Vagina (tissue), 2 donors: ENCODE data around the gene JMJD7. TPM values are rescaled to one million over a fixed set of nuclear protein-coding genes. Genes with fewer than 3 reads are reported as not detected.

Experiments
- DNase-seq, 2 donors: peaks; one replicate each; pipeline ENCODE4 v3.0.0-alpha.2; 2017; ENCODE audit errors: extremely low spot score in 2 of 2
- H3K27ac ChIP-seq: fragments of 200-600 bp; sonication (generic); one replicate; pipeline ENCODE4 v1.5.1; 2019
- H3K27me3 ChIP-seq: fragments of 200-600 bp; sonication (generic); one replicate; pipeline ENCODE4 v1.5.1; 2019
- H3K36me3 ChIP-seq, 2 donors: fragments of 200-600 bp; sonication (generic); one replicate each; pipeline ENCODE4 v1.5.1; 2017 to 2019
- H3K4me1 ChIP-seq: fragments of 200-600 bp; sonication (generic); one replicate; pipeline ENCODE4 v1.5.1; 2019
- H3K4me3 ChIP-seq, 2 donors: fragments of 200-600 bp; sonication (generic); 1 replicate in 1 of 2; 2 replicates in 1 of 2; pipeline ENCODE4 v1.5.1; 2016 to 2019
- H3K9me3 ChIP-seq: fragments of 200-600 bp; sonication (generic); one replicate; pipeline ENCODE4 v1.5.1; 2019
- CTCF ChIP-seq, 3 experiments: fragments of 450-650 bp in 2 of 3; fragments of 200-600 bp in 1 of 3; sonication (generic) in 1 of 3; IDR thresholded peaks; one replicate each; pipeline ENCODE4 v1.5.1; 2017 to 2019; ENCODE audit warnings: antibody characterized with exemption in 3 of 3, mild to moderate bottlenecking in 2 of 3, moderate library complexity in 2 of 3
- POLR2A ChIP-seq, 2 donors: fragments of 450-650 bp; IDR thresholded peaks; one replicate each; pipeline ENCODE4 v1.6.1; 2017; ENCODE audit warnings: antibody characterized with exemption in 2 of 2, mild to moderate bottlenecking in 2 of 2, moderate library complexity in 2 of 2
- POLR2AphosphoS5 ChIP-seq, 2 donors: sonication (generic); formaldehyde crosslinking; IDR thresholded peaks; one replicate each; pipeline ENCODE4 v1.9.0; 2017; ENCODE audit warnings: antibody characterized with exemption in 2 of 2, mild to moderate bottlenecking in 2 of 2, low read depth in 1 of 2; ENCODE audit not compliant: insufficient read depth in 1 of 2
- intact Hi-C: fragments of 100-400 bp; cut with DNase I; formaldehyde crosslinking; loops from one replicate; pipeline ENCODE4 v1.15.1; 2023
- total RNA-seq: library from RNA; depleted of rRNA; stranded (reverse); fragments of >200 nt; gene quantifications from one replicate; pipeline ENCODE4 v1.2.3, GENCODE V29; 2016

JMJD7 gene
- total RNA-seq, 1 donor from 2014 or later, result 26.3 TPM

- no peak for TF ChIP-seq POLR2AphosphoS5 (IDR thresholded peaks at IDR 0.05; ENCODE audit: insufficient read depth in 1 of 2, low read depth in 1 of 2)
- TF ChIP-seq CTCF (IDR thresholded peaks at IDR 0.05), result no peak
- TF ChIP-seq POLR2A (IDR thresholded peaks at IDR 0.05), result no peak
- no peaks in the 10 kb centered on the region for H3K9me3 ChIP-seq
- intact Hi-C loops, result no loop called here
- peaks cover 61% of the 10 kb centered on the region for H3K4me1 ChIP-seq
- H3K27ac ChIP-seq, result no peak overlapping the region
- DNase-seq, result no peak
- H3K27me3 ChIP-seq, result no peaks in the 10 kb centered on the region
- H3K36me3 ChIP-seq, result no peaks in the 10 kb centered on the region
- H3K4me3 ChIP-seq, result no peak overlapping the region
Measured at GRCh38 chr15:41790169-41790568, 37.7 kb upstream of the JMJD7 start.

- intact Hi-C loops, result no loop called here
- peak overlapping the region; percentile 60 for H3K27ac ChIP-seq
- no peaks in the 10 kb centered on the region for H3K36me3 ChIP-seq
- H3K9me3 ChIP-seq, result no peaks in the 10 kb centered on the region
- no peaks in the 10 kb centered on the region for H3K27me3 ChIP-seq
- DNase-seq, result no peak
- H3K4me1 ChIP-seq, result peaks cover 69% of the 10 kb centered on the region
- H3K4me3 ChIP-seq, result no peak overlapping the region
- TF ChIP-seq POLR2AphosphoS5 (IDR thresholded peaks at IDR 0.05; ENCODE audit: insufficient read depth in 1 of 2, low read depth in 1 of 2) (peak in 1 of 2 donors; percentile 11), CTCF (IDR thresholded peaks at IDR 0.05) (no peak)
Measured at GRCh38 chr15:41790756-41791546, 36.9 kb upstream of the JMJD7 start.

- Histone ChIP-seq H3K9me3 (no peaks in the 10 kb centered on the region), H3K4me3 (no peak overlapping the region), H3K36me3 (no peaks in the 10 kb centered on the region), H3K27ac (peak overlapping the region; percentile 60), H3K27me3 (no peaks in the 10 kb centered on the region), H3K4me1 (peaks cover 75% of the 10 kb centered on the region)
- DNase-seq, result no peak
- TF ChIP-seq POLR2A (IDR thresholded peaks at IDR 0.05) (no peak), POLR2AphosphoS5 (IDR thresholded peaks at IDR 0.05; ENCODE audit: insufficient read depth in 1 of 2, low read depth in 1 of 2) (no peak), CTCF (IDR thresholded peaks at IDR 0.05) (no peak)
- intact Hi-C loops, result no loop called here
Measured at GRCh38 chr15:41791547-41791937, 36.4 kb upstream of the JMJD7 start.

GRCh38 chr15:41792000-41792637 is 35.8 kb upstream of the JMJD7 start:
- no peaks in the 10 kb centered on the region for H3K36me3 ChIP-seq
- no peaks in the 10 kb centered on the region for H3K27me3 ChIP-seq
- peak overlapping the region; percentile 60 for H3K27ac ChIP-seq
- H3K9me3 ChIP-seq, result no peaks in the 10 kb centered on the region
- no peak overlapping the region for H3K4me3 ChIP-seq
- H3K4me1 ChIP-seq, result peaks cover 81% of the 10 kb centered on the region
- intact Hi-C loops, result no loop called here
- DNase-seq, result no peak
- TF ChIP-seq CTCF (IDR thresholded peaks at IDR 0.05) (no peak), POLR2A (IDR thresholded peaks at IDR 0.05) (no peak), POLR2AphosphoS5 (IDR thresholded peaks at IDR 0.05; ENCODE audit: insufficient read depth in 1 of 2, low read depth in 1 of 2) (no peak)

GRCh38 chr15:41794081-41794480 is 33.8 kb upstream of the JMJD7 start:
- H3K4me1 ChIP-seq, result peaks cover 89% of the 10 kb centered on the region
- intact Hi-C loops, result no loop called here
- TF ChIP-seq POLR2A (IDR thresholded peaks at IDR 0.05), result no peak
- no peak for TF ChIP-seq POLR2AphosphoS5 (IDR thresholded peaks at IDR 0.05; ENCODE audit: insufficient read depth in 1 of 2, low read depth in 1 of 2)
- no peak for TF ChIP-seq CTCF (IDR thresholded peaks at IDR 0.05)
- H3K9me3 ChIP-seq, result no peaks in the 10 kb centered on the region
- no peaks in the 10 kb centered on the region for H3K27me3 ChIP-seq
- peak overlapping the region; percentile 42 for H3K27ac ChIP-seq
- H3K4me3 ChIP-seq, result no peak overlapping the region
- no peak for DNase-seq
- no peaks in the 10 kb centered on the region for H3K36me3 ChIP-seq
